ENCODE results near the gene TNFAIP8L1.

DNA sequence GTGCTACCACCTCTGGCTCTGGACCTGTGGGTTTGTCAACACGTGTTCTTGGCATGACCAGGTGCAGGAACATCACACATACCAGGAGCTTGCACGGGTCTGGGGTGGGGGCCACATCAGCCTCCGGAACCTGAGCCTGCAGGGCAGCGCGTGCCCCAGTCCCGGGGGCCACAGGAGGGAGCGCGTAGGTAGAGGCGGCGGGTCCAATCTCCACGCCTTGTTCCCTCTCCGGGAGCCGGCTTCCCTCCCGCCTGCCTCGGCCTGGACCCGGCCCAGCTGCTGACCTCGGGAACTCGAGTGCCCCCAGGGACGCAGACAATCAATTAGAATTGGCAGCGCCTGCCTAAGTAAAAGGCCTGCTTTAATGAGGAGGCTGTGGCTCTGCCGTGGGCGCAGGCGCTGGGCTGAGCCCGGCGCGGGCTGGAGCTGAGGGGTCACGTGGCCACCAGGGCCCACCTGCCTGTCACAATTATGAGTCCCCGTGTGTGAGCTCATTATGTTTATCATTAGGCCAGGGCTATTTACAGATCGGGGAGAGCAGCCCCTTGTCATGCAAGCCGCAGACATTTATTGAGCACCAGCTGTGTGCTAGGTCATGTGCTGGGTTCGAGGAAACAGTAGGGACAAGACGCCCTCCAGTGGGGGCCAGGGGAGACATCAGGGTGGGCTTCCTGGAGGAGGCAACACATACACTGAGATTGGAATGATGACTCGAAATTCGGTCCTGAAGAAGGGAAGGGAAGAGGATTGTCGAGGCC lies 32.2 kb upstream of the TNFAIP8L1 start:
- TF ChIP-seq, protein P1, sequence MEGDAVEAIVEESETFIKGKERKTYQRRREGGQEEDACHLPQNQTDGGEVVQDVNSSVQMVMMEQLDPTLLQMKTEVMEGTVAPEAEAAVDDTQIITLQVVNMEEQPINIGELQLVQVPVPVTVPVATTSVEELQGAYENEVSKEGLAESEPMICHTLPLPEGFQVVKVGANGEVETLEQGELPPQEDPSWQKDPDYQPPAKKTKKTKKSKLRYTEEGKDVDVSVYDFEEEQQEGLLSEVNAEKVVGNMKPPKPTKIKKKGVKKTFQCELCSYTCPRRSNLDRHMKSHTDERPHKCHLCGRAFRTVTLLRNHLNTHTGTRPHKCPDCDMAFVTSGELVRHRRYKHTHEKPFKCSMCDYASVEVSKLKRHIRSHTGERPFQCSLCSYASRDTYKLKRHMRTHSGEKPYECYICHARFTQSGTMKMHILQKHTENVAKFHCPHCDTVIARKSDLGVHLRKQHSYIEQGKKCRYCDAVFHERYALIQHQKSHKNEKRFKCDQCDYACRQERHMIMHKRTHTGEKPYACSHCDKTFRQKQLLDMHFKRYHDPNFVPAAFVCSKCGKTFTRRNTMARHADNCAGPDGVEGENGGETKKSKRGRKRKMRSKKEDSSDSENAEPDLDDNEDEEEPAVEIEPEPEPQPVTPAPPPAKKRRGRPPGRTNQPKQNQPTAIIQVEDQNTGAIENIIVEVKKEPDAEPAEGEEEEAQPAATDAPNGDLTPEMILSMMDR (IDR thresholded peaks at IDR 0.05; ENCODE audit: low read length): no peak
- no peak for TF ChIP-seq EZH2phosphoT487 (IDR thresholded peaks at IDR 0.05; ENCODE audit: low read length)
